ENCODE results near the gene ASTN2. TPM values are rescaled to one million over a fixed set of nuclear protein-coding genes. Genes with fewer than 3 reads are reported as not detected.

Gene ASTN2
- total and polyA plus RNA-seq, 4 donors, result 0.57 to 2.9 (median 1.4) TPM

- H3K9ac ChIP-seq (ENCODE audit: low read depth in 1 of 2, low read length in 2 of 2), result no peak overlapping the region
- H3K4me3 ChIP-seq (ENCODE audit: low read depth in 1 of 3, low read length in 3 of 3), result peak overlapping the region in 1 of 3 donors; percentile 67
- H3K27ac ChIP-seq (ENCODE audit: low read depth in 1 of 2, low read length in 2 of 2), result no peak overlapping the region
- peaks cover 0 to 3% (median 0%) of the 10 kb centered on the region in 4 donors for H3K9me3 ChIP-seq (ENCODE audit: control insufficient read depth in 4 of 4, low read length in 3 of 4)
- WGBS, result under 1% methylated on average over 77 of the region's 77 CpGs
- peaks cover 0 to 21% (median 6%) of the 10 kb centered on the region in 4 donors for H3K27me3 ChIP-seq (ENCODE audit: control insufficient read depth in 4 of 4, insufficient read depth in 4 of 4, low read length in 3 of 4)
- DNase-seq (ENCODE audit: low spot score), result no peak
- peaks cover 7 to 29% (median 20%) of the 10 kb centered on the region in 4 donors for H3K4me1 ChIP-seq (ENCODE audit: control insufficient read depth in 4 of 4, insufficient read depth in 4 of 4, low read length in 3 of 4)
- TF ChIP-seq CTCF (IDR thresholded peaks at IDR 0.05; ENCODE audit: low read depth, low read length, missing input control), result no peak
- TF ChIP-seq FOXA1 (IDR thresholded peaks at IDR 0.05), result no peak
- TF ChIP-seq YY1 (IDR thresholded peaks at IDR 0.05), result no peak
- no peak for TF ChIP-seq HNF4G (IDR thresholded peaks at IDR 0.05)
- no peak for TF ChIP-seq ZBTB33 (IDR thresholded peaks at IDR 0.05)
- TF ChIP-seq SP1 (IDR thresholded peaks at IDR 0.05), result no peak
- no peak for TF ChIP-seq FOXA2 (IDR thresholded peaks at IDR 0.05)
- TF ChIP-seq EGR1 (IDR thresholded peaks at IDR 0.05; ENCODE audit: low read depth in 2 of 2), result no peak
- H3K36me3 ChIP-seq (ENCODE audit: control insufficient read depth in 4 of 4, insufficient read depth in 3 of 4, low read depth in 1 of 4, low read length in 3 of 4), result no peaks in the 10 kb centered on the region
These were observed 494 bp downstream of the ASTN2 start for GRCh38 chr9:117414220-117414905.

GRCh38 chr9:117413346-117414219 is 1.3 kb downstream of the ASTN2 start:
- no peak for DNase-seq (ENCODE audit: low spot score)
- H3K27me3 ChIP-seq (ENCODE audit: control insufficient read depth in 4 of 4, insufficient read depth in 4 of 4, low read length in 3 of 4), result peaks cover 0 to 21% (median 6%) of the 10 kb centered on the region in 4 donors
- peak overlapping the region in 1 of 3 donors; percentile 67 for H3K4me3 ChIP-seq (ENCODE audit: low read depth in 1 of 3, low read length in 3 of 3)
- WGBS, result 3% methylated on average over 51 of the region's 51 CpGs
- H3K9ac ChIP-seq (ENCODE audit: low read depth in 1 of 2, low read length in 2 of 2), result no peak overlapping the region
- no peak for TF ChIP-seq JUND (IDR thresholded peaks at IDR 0.05)
- TF ChIP-seq SP1 (IDR thresholded peaks at IDR 0.05), result no peak
- TF ChIP-seq FOXA2 (IDR thresholded peaks at IDR 0.05), result no peak
- TF ChIP-seq ATF3 (IDR thresholded peaks at IDR 0.05), result no peak
- TF ChIP-seq NR2F2 (IDR thresholded peaks at IDR 0.05), result no peak
- TF ChIP-seq HNF4G (IDR thresholded peaks at IDR 0.05), result no peak
- no peak for TF ChIP-seq TAF1 (conservative IDR thresholded peaks at IDR 0.05)
- TF ChIP-seq GABPA (IDR thresholded peaks at IDR 0.05 in 1 of 2, conservative IDR thresholded peaks at IDR 0.05 in 1 of 2), result no peak
- TF ChIP-seq RAD21 (IDR thresholded peaks at IDR 0.05), result no peak
- TF ChIP-seq CTCF (IDR thresholded peaks at IDR 0.05; ENCODE audit: low read depth, low read length, missing input control), result no peak
- TF ChIP-seq MAX (IDR thresholded peaks at IDR 0.05), result no peak
- TF ChIP-seq EGR1 (IDR thresholded peaks at IDR 0.05; ENCODE audit: low read depth in 2 of 2), result no peak
- TF ChIP-seq REST (IDR thresholded peaks at IDR 0.05), result no peak
- no peak for TF ChIP-seq FOXA1 (IDR thresholded peaks at IDR 0.05)
- no peak for TF ChIP-seq ZBTB33 (IDR thresholded peaks at IDR 0.05)
- H3K4me1 ChIP-seq (ENCODE audit: control insufficient read depth in 4 of 4, insufficient read depth in 4 of 4, low read length in 3 of 4), result peaks cover 7 to 29% (median 20%) of the 10 kb centered on the region in 4 donors
- H3K36me3 ChIP-seq (ENCODE audit: control insufficient read depth in 4 of 4, insufficient read depth in 3 of 4, low read depth in 1 of 4, low read length in 3 of 4), result no peaks in the 10 kb centered on the region
- H3K27ac ChIP-seq (ENCODE audit: low read depth in 1 of 2, low read length in 2 of 2), result no peak overlapping the region
- H3K9me3 ChIP-seq (ENCODE audit: control insufficient read depth in 4 of 4, low read length in 3 of 4), result peaks cover 0 to 3% (median 0%) of the 10 kb centered on the region in 4 donors

All from liver (tissue), 9 donors.